Esophagus squamous epithelium (tissue), 5 donors: ENCODE data around the gene THAP4. TPM values are rescaled to one million over a fixed set of nuclear protein-coding genes. Genes with fewer than 3 reads are reported as not detected.
"Not testable (repeated sequence)": the region's sequence is repeated elsewhere in the genome, so short reads cannot be mapped to it uniquely, and the experiment has no call there.

Experiments
- DNase-seq: peaks from one replicate; lab custom pipeline; 2025; lab: John Stamatoyannopoulos, UW
- H3K27ac ChIP-seq, 4 donors: fragments of 200-600 bp; sonication (generic); one replicate each; pipeline ENCODE4 v1.5.1; 2016 to 2019; ENCODE audit warnings: mild to moderate bottlenecking in 1 of 4
- H3K27me3 ChIP-seq, 4 donors: fragments of 200-600 bp; sonication (generic); 1 replicate in 3 of 4; 2 replicates in 1 of 4; pipeline versions ENCODE4 v1.5.1 to v1.6.0; 2017 to 2021; ENCODE audit warnings: antibody characterized with exemption in 1 of 4
- H3K36me3 ChIP-seq, 3 donors: fragments of 200-600 bp; sonication (generic); one replicate each; pipeline ENCODE4 v1.5.1; 2016 to 2019
- H3K4me1 ChIP-seq, 3 donors: fragments of 200-600 bp; sonication (generic); one replicate each; pipeline ENCODE4 v1.5.1; 2017 to 2019
- H3K4me3 ChIP-seq, 4 donors: fragments of 200-600 bp; sonication (generic); 1 replicate in 3 of 4; 2 replicates in 1 of 4; pipeline ENCODE4 v1.5.1; 2016 to 2019; ENCODE audit warnings: mild to moderate bottlenecking in 2 of 4, moderate library complexity in 1 of 4
- H3K9me3 ChIP-seq, 3 donors: fragments of 200-600 bp; sonication (generic); one replicate each; pipeline ENCODE4 v1.5.1; 2016 to 2019
- POLR2A ChIP-seq, 4 donors: fragments of 450-650 bp; IDR thresholded peaks; one replicate each; pipeline ENCODE4 v1.6.1; 2017; ENCODE audit warnings: antibody characterized with exemption in 4 of 4, mild to moderate bottlenecking in 4 of 4, moderate library complexity in 3 of 4
- WGBS, 2 donors: methylation state at CpG; one replicate each; pipeline ENCODE4 v1.1.5; 2018; 5-methylcytosine and 5-hydroxymethylcytosine counted together
- intact Hi-C: fragments of 100-400 bp; cut with DNase I; formaldehyde crosslinking; loops from one replicate; pipeline ENCODE4 v1.15.0; 2022
- total RNA-seq, 4 donors: library from RNA; depleted of rRNA; stranded (reverse); fragments of >200 nt; gene quantifications; one replicate each; pipeline ENCODE4 v1.1.0, GENCODE V29; 2016
- TF ChIP-seq, protein P1 (sequence below), 6 experiments: fragments of 450-650 bp in 4 of 6; fragments of 200-600 bp in 2 of 6; sonication (generic) in 2 of 6; IDR thresholded peaks; one replicate each; pipeline ENCODE4 v1.5.1; 2016 to 2019; ENCODE audit warnings: antibody characterized with exemption in 6 of 6, mild to moderate bottlenecking in 4 of 6, moderate library complexity in 4 of 6
- donor health status: DM: yes; HTN: yes; CAD: no.

The THAP4 gene
- total RNA-seq, 4 donors from 2014 or later, result 40.7 to 53.2 (median 46.4) TPM

DNA sequence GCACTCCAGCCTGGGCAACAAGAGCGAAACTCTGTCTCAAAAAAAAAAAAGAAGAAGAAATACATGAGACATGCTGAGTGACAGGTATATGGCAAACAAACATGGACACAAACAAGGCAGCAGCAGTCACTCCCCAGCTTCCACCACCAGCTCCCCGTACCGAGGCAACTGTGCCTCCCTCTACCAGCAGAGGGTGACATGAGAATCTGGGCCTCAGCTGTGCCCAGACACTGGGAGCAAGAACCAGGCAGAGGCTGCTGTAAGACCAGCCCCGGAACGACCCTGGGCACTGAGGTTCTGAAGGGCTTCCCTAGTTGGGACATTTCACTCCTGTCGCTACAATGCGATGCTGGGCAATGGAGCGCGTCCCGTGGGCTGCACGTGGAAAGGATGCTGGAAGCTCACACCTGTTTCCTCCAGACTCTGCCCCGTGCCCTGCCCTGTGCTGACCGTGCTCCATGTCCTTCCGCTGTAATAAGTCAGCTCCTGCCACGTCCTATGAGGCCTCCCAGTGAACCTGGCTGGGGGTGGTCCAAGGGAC, 41.3 kb downstream of the THAP4 start:
- Histone ChIP-seq H3K4me1 (no peaks in the 10 kb centered on the region), H3K4me3 (no peak overlapping the region), H3K36me3 (peaks cover 0 to 100% (median 19%) of the 10 kb centered on the region in 3 donors), H3K27ac (no peak overlapping the region), H3K9me3 (no peaks in the 10 kb centered on the region), H3K27me3 (no peaks in the 10 kb centered on the region)
- no peak for TF ChIP-seq POLR2A (IDR thresholded peaks at IDR 0.05)
- TF ChIP-seq, protein P1, sequence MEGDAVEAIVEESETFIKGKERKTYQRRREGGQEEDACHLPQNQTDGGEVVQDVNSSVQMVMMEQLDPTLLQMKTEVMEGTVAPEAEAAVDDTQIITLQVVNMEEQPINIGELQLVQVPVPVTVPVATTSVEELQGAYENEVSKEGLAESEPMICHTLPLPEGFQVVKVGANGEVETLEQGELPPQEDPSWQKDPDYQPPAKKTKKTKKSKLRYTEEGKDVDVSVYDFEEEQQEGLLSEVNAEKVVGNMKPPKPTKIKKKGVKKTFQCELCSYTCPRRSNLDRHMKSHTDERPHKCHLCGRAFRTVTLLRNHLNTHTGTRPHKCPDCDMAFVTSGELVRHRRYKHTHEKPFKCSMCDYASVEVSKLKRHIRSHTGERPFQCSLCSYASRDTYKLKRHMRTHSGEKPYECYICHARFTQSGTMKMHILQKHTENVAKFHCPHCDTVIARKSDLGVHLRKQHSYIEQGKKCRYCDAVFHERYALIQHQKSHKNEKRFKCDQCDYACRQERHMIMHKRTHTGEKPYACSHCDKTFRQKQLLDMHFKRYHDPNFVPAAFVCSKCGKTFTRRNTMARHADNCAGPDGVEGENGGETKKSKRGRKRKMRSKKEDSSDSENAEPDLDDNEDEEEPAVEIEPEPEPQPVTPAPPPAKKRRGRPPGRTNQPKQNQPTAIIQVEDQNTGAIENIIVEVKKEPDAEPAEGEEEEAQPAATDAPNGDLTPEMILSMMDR (IDR thresholded peaks at IDR 0.05), result peak in 1 of 6 experiments; percentile 19
- no peak for DNase-seq
- 76 to 86% methylated on average over 8 to 9 of the region's 15 CpGs for WGBS, 2 donors
- intact Hi-C loops, result no loop called here

GRCh38 chr2:241593271-241593670, 43.7 kb downstream of the THAP4 start:
- TF ChIP-seq POLR2A (IDR thresholded peaks at IDR 0.05), result no peak
- TF ChIP-seq, protein P1 (IDR thresholded peaks at IDR 0.05), result no peak
- Histone ChIP-seq H3K36me3 (peaks cover 0 to 97% (median 13%) of the 10 kb centered on the region in 3 donors), H3K27me3 (no peaks in the 10 kb centered on the region), H3K9me3 (peaks cover 0 to 9% (median 4%) of the 10 kb centered on the region in 3 donors), H3K4me1 (no peaks in the 10 kb centered on the region), H3K4me3 (no peak overlapping the region), H3K27ac (no peak overlapping the region)
- WGBS, 2 donors, result 92% methylated on average over 16 of the region's 16 CpGs
- intact Hi-C loops, result no loop called here
- no peak for DNase-seq

DNA sequence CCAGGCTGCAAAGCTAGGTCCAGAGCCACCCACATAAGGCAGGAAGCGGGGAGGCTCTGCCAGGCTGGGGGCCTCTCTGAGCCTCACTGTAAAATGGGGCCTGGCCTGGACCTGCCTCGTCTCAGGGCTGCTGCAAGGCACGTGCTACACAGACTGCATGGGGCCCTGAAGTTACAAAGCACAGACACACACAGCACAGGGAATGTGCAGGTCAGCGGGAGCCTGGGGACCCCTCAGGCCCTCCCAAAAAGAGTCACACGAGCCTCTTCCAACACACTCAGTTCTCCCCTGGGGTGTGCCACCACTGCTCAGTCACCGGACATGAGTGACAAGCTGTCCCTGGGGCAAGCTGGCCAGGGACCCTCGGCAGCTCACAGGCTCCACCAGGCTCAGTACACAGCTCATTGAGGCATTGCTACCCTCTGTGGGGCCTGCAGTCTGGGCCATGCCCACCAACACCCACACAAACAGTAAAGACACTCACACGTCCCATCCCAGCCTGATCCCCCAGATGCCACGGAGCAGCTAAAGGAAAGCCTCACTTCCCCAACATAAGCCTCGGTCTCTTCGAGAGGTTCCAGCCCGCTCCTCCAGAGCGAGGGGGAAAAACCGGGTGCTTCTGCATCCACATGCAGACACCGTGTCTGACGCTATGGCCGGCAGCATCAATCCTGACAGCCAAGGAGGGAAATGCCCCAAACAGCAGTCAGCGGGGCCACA, 44.7 kb downstream of the THAP4 start:
- H3K36me3 ChIP-seq, result peaks cover 2 to 97% (median 8%) of the 10 kb centered on the region in 3 donors
- no peak for DNase-seq
- no peaks in the 10 kb centered on the region for H3K27me3 ChIP-seq
- H3K27ac ChIP-seq, result no peak overlapping the region
- intact Hi-C loops, result no loop called here
- WGBS, 2 donors, result 78 to 95% methylated on average over 3 to 4 of the region's 18 CpGs
- H3K4me3 ChIP-seq, result no peak overlapping the region
- no peak for TF ChIP-seq POLR2A (IDR thresholded peaks at IDR 0.05)
- TF ChIP-seq, protein P1 (IDR thresholded peaks at IDR 0.05), result no peak
- peaks cover 0 to 17% (median 12%) of the 10 kb centered on the region in 3 donors for H3K9me3 ChIP-seq
- no peaks in the 10 kb centered on the region for H3K4me1 ChIP-seq

DNA sequence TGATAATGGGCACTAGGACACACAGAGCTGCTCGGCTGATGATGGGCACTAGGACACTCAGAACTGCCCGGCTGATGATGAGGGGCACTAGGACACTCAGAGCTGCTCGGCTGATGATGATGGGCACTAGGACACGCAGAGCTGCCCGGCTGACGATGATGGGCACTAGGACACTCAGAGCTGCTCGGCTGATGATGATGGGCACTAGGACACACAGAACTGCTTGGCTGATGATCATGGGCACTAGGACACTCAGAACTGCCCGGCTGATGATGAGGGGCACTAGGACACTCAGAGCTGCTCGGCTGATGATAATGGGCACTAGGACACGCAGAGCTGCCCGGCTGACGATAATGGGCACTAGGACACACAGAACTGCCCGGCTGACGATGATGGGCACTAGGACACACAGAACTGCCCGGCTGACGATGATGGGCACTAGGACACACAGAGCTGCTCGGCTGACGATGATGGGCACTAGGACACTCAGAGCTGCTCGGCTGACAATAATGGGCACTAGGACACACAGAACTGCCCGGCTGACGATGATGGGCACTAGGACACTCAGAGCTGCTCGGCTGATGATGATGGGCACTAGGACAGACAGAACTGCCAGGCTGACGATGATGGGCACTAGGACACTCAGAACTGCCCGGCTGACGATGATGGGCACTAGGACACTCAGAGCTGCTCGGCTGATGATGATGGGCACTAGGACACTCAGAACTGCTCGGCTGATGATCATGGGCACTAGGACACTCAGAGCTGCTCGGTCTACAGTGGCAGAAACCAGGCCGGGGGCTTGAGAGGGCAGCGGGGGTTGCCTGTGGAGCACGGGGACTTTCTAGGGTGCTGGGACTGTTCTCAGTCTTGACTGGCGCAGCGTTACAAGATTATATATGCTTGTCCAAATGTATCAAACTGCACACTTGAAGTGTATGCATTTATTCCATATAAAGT, 46.2 kb downstream of the THAP4 start:
- intact Hi-C loops, H3K4me3 ChIP-seq, DNase-seq, H3K4me1 ChIP-seq, H3K27me3 ChIP-seq, H3K27ac ChIP-seq: not testable (repeated sequence)
- WGBS, 2 donors, result 84 to 90% methylated on average over 24 to 31 of the region's 33 CpGs
- H3K9me3 ChIP-seq, result peaks cover 0 to 32% (median 25%) of the 10 kb centered on the region in 3 donors
- peaks cover 6 to 97% (median 7%) of the 10 kb centered on the region in 3 donors for H3K36me3 ChIP-seq

- H3K27me3 ChIP-seq, intact Hi-C loops, DNase-seq, H3K27ac ChIP-seq, H3K4me1 ChIP-seq, H3K4me3 ChIP-seq: not testable (repeated sequence)
- 74 to 83% methylated on average over 13 to 14 of the region's 17 CpGs for WGBS, 2 donors
- H3K9me3 ChIP-seq, result peaks cover 0 to 42% (median 25%) of the 10 kb centered on the region in 3 donors
- H3K36me3 ChIP-seq, result peaks cover 4 to 97% (median 6%) of the 10 kb centered on the region in 3 donors
Observed at GRCh38 chr2:241589863-241590262, 47.1 kb downstream of the THAP4 start.
